GM10248 (cell line): Measurements from ENCODE around the gene CBY2.

Source experiments
- CTCF ChIA-PET: fragments of 300-600 bp; sonication (Branson Sonifier 250); formaldehyde crosslinking; extraction: SDS; loops from one replicate; lab custom pipeline; 2021; ENCODE audit warnings: antibody characterized with exemption; lab: Yijun Ruan, JAX
- POLR2A ChIA-PET: fragments of 350-650 bp; sonication (Branson Sonifier 250); formaldehyde crosslinking; extraction: SDS; loops from one replicate; lab custom pipeline; 2020; ENCODE audit warnings: antibody characterized with exemption; lab: Yijun Ruan, JAX
- DNase-seq: peaks from one replicate; pipeline ENCODE4 v3.0.0; 2012; ENCODE audit errors: extremely low spot score
- CTCF ChIP-seq: IDR thresholded peaks from 2 replicates; pipeline ENCODE4 v1.5.1; 2012; ENCODE audit warnings: mild to moderate bottlenecking, low read depth; ENCODE audit errors: extremely low read depth, missing control alignments, control extremely low read depth

The CBY2 gene

GRCh38 chr13:45763419-45763818 is 61.3 kb downstream of the CBY2 start:
- POLR2A ChIA-PET = no interaction called here
- TF ChIP-seq CTCF = no peak
- CTCF ChIA-PET = no interaction called here
- DNase-seq = no peak
